SK-N-SH (cell line): Measurements from ENCODE around the gene OBSCN. TPM values are rescaled to one million over a fixed set of nuclear protein-coding genes. Genes with fewer than 3 reads are reported as not detected.

Experiments used
- CTCF ChIA-PET: fragments of 300-600, 350-600 bp; formaldehyde crosslinking; extraction: SDS; loops from one replicate; lab custom pipeline; 2021; lab: Yijun Ruan, JAX
- POLR2A ChIA-PET: fragments of 350-600 bp; sonication (Branson Sonifier 250); formaldehyde crosslinking; extraction: SDS; loops from one replicate; lab custom pipeline; 2020; ENCODE audit warnings: antibody characterized with exemption, inconsistent platforms; lab: Yijun Ruan, JAX
- DNase-seq: peaks from one replicate; pipeline ENCODE4 v3.0.0; 2012
- H2AFZ ChIP-seq: fragments of 200-600 bp; sonication (generic); 2 replicates; pipeline ENCODE4 v1.8.1; 2016; ENCODE audit warnings: antibody characterized with exemption, mild to moderate bottlenecking, low read depth
- H3F3A ChIP-seq: fragments of 200-600 bp; sonication (generic); replicated peaks from 2 replicates; pipeline ENCODE3; 2016; ENCODE audit warnings: antibody characterized with exemption, mild to moderate bottlenecking; ENCODE audit not compliant: insufficient read depth
- H3K27ac ChIP-seq, 2 experiments: fragments of 200-500 bp in 1 of 2; fragments of 200-600 bp in 1 of 2; sonication (Bioruptor generic) in 1 of 2; sonication (generic), shearing (Covaris generic) in 1 of 2; 2 replicates each; pipeline versions ENCODE4 v1.5.1 to v1.6.1; 2014 to 2016; ENCODE audit warnings: low read depth in 2 of 2, inconsistent platforms in 1 of 2, low read length in 1 of 2, mild to moderate bottlenecking in 1 of 2, mixed read lengths in 1 of 2
- H3K27me3 ChIP-seq: fragments of 200-600 bp; sonication (generic), shearing (Covaris generic); 2 replicates; pipeline ENCODE4 v1.6.1; 2016; ENCODE audit warnings: mixed run types; ENCODE audit not compliant: insufficient read depth
- H3K36me3 ChIP-seq, 2 experiments: fragments of 200-500 bp in 1 of 2; fragments of 200-600 bp in 1 of 2; sonication (Bioruptor generic) in 1 of 2; sonication (generic) in 1 of 2; replicated peaks in 1 of 2; 2 replicates each; pipeline versions ENCODE3 to v1.5.1; 2014 to 2016; ENCODE audit warnings: low read length in 1 of 2, mild to moderate bottlenecking in 1 of 2; ENCODE audit not compliant: insufficient read depth in 2 of 2, control insufficient read depth in 1 of 2
- H3K4me1 ChIP-seq, 2 experiments: fragments of 200-500 bp in 1 of 2; fragments of 200-600 bp in 1 of 2; sonication (Bioruptor generic) in 1 of 2; sonication (generic), shearing (Covaris generic) in 1 of 2; 2 replicates each; pipeline versions ENCODE4 v1.5.1 to v1.6.1; 2014 to 2016; ENCODE audit warnings: low read depth in 1 of 2, low read length in 1 of 2, mixed run types in 1 of 2; ENCODE audit not compliant: insufficient read depth in 2 of 2, control insufficient read depth in 1 of 2
- H3K4me2 ChIP-seq: fragments of 200-600 bp; sonication (generic), shearing (Covaris generic); 2 replicates; pipeline ENCODE4 v1.6.1; 2017; ENCODE audit warnings: mixed run types
- H3K4me3 ChIP-seq, 2 experiments: fragments of 200-500 bp in 1 of 2; fragments of 200-600 bp in 1 of 2; sonication (Bioruptor generic) in 1 of 2; sonication (generic), shearing (Covaris generic) in 1 of 2; 2 replicates each; pipeline versions ENCODE4 v1.5.1 to v1.8.1; 2014 to 2016; ENCODE audit warnings: low read depth in 2 of 2, inconsistent platforms in 1 of 2, low read length in 1 of 2, mild to moderate bottlenecking in 1 of 2, mixed read lengths in 1 of 2, moderate library complexity in 1 of 2
- H3K79me2 ChIP-seq: fragments of 200-600 bp; sonication (generic); 2 replicates; pipeline ENCODE4 v1.8.1; 2017; ENCODE audit warnings: mild to moderate bottlenecking; ENCODE audit not compliant: insufficient read depth
- H3K9ac ChIP-seq: fragments of 200-600 bp; sonication (generic); 2 replicates; pipeline ENCODE4 v1.6.1; 2017; ENCODE audit warnings: mixed run types
- H3K9me2 ChIP-seq: fragments of 200-600 bp; sonication (generic); 2 replicates; pipeline ENCODE4 v1.6.1; 2017; ENCODE audit warnings: mixed run types
- H3K9me3 ChIP-seq: fragments of 200-600 bp; sonication (generic); 2 replicates; pipeline ENCODE4 v1.6.1; 2017; ENCODE audit warnings: mixed run types, mild to moderate bottlenecking, moderate library complexity
- H4K20me1 ChIP-seq: fragments of 200-600 bp; sonication (generic); 2 replicates; pipeline ENCODE4 v1.6.1; 2017; ENCODE audit warnings: mild to moderate bottlenecking, mixed run types; ENCODE audit not compliant: insufficient read depth
- CHD2 ChIP-seq: fragments of 150-350 bp; IDR thresholded peaks from 2 replicates; pipeline ENCODE4 v1.6.1; 2018; ENCODE audit warnings: low read length; ENCODE audit not compliant: partially characterized antibody
- FOSL2 ChIP-seq: IDR thresholded peaks from 2 replicates; pipeline ENCODE4 v1.4.0; 2012; ENCODE audit warnings: low read depth, mild to moderate bottlenecking, moderate library complexity, borderline replicate concordance
- FOXJ3 ChIP-seq: sonication (generic); formaldehyde crosslinking; IDR thresholded peaks from 2 replicates; pipeline ENCODE4 v1.5.1; 2020; ENCODE audit warnings: mild to moderate bottlenecking, missing genetic modification reagents
- GATA2 ChIP-seq: sonication (generic); formaldehyde crosslinking; IDR thresholded peaks from 2 replicates; pipeline ENCODE4 v1.5.0; 2020; ENCODE audit warnings: mild to moderate bottlenecking, missing genetic modification reagents
- PBX3 ChIP-seq: IDR thresholded peaks from 2 replicates; pipeline ENCODE4; 2012
- RFX5 ChIP-seq: IDR thresholded peaks from 2 replicates; pipeline ENCODE4 v1.6.1; 2012; ENCODE audit warnings: mild to moderate bottlenecking, improper control_type of control experiment, low read length
- RXRA ChIP-seq: IDR thresholded peaks from 2 replicates; pipeline ENCODE4 v1.4.0; 2012; ENCODE audit warnings: low read depth, mild to moderate bottlenecking, borderline replicate concordance
- SIN3A ChIP-seq: IDR thresholded peaks from 2 replicates; pipeline ENCODE4 v1.6.1; 2012; ENCODE audit warnings: low read depth, mild to moderate bottlenecking, low read length, moderate library complexity, borderline replicate concordance
- TEAD4 ChIP-seq: IDR thresholded peaks from 2 replicates; pipeline ENCODE4 v1.4.0; 2012; ENCODE audit warnings: mild to moderate bottlenecking, borderline replicate concordance; ENCODE audit not compliant: insufficient read depth
- YY1 ChIP-seq: IDR thresholded peaks from 2 replicates; pipeline ENCODE4 v1.4.0; 2012; ENCODE audit warnings: low read depth, mild to moderate bottlenecking
- WGBS: methylation state at CpG from one replicate; pipeline ENCODE4 v1.1.6; 2017; ENCODE audit warnings: low lambda C conversion rate; 5-methylcytosine and 5-hydroxymethylcytosine counted together
- polyA plus RNA-seq, 3 experiments: library from polyadenylated mRNA; depleted of rRNA; stranded (reverse); fragments of >200 nt; gene quantifications; 2 replicates each; pipeline ENCODE4 v1.2.3, GENCODE V29; 2012
- TF ChIP-seq, protein P1 (sequence below): fragments of 150-350 bp; IDR thresholded peaks from 2 replicates; pipeline ENCODE4 v1.6.1; 2016; ENCODE audit warnings: mild to moderate bottlenecking, low read depth, low read length

The OBSCN gene
- polyA plus RNA-seq, 1 of the 3 experiments (the other 2 are of a cell fraction), result 4.0 TPM

- Histone ChIP-seq H4K20me1 (no peaks in the 10 kb centered on the region), H2AFZ (no peak overlapping the region), H3K79me2 (no peaks in the 10 kb centered on the region), H3K4me3 (no peak overlapping the region), H3K9me2 (no peaks in the 10 kb centered on the region), H3K4me2 (no peak overlapping the region), H3K27me3 (no peaks in the 10 kb centered on the region), H3K9me3 (no peaks in the 10 kb centered on the region), H3K36me3 (no peaks in the 10 kb centered on the region), H3K27ac (no peak overlapping the region), H3K9ac (no peak overlapping the region), H3F3A (no peaks in the 10 kb centered on the region), H3K4me1 (peaks cover 0 to 3% of the 10 kb centered on the region in 2 experiments; a peak in 1 of 4 replicates)
- POLR2A ChIA-PET, result interaction anchor here (0.8 kb wide), 1 partner anchor 92 kb away, joined by 3 read pairs; a partner anchor contains a TSS
- CTCF ChIA-PET, result no interaction called here
- TF ChIP-seq SIN3A, result no peak
- DNase-seq, result no peak
- WGBS, result 62% methylated on average over 11 of the region's 20 CpGs
These were observed 157.6 kb downstream of the OBSCN start for GRCh38 chr1:228365271-228366061.

GRCh38 chr1:228366062-228366865, 158.4 kb downstream of the OBSCN start:
- 78% methylated on average over 5 of the region's 23 CpGs for WGBS
- ChIA-PET CTCF (interaction anchor here (1.4 kb wide), 1 partner anchor 12 kb away, joined by 5 read pairs; no protein-coding TSS in a partner anchor), POLR2A (interaction anchor here (0.8 kb wide), 1 partner anchor 91 kb away, joined by 3 read pairs; a partner anchor contains a TSS)
- H3K9me3 ChIP-seq, result no peaks in the 10 kb centered on the region
- no peaks in the 10 kb centered on the region for H3F3A ChIP-seq
- H3K79me2 ChIP-seq, result no peaks in the 10 kb centered on the region
- H3K9ac ChIP-seq, result no peak overlapping the region
- H2AFZ ChIP-seq, result no peak overlapping the region
- no peaks in the 10 kb centered on the region for H3K36me3 ChIP-seq
- TF ChIP-seq GATA2 (CRISPR knock-in tag) (no peak), FOSL2 (no peak)
- H4K20me1 ChIP-seq, result no peaks in the 10 kb centered on the region
- H3K9me2 ChIP-seq, result no peaks in the 10 kb centered on the region
- no peak for DNase-seq
- no peaks in the 10 kb centered on the region; a peak in 1 of 4 replicates for H3K4me1 ChIP-seq
- H3K4me2 ChIP-seq, result no peak overlapping the region
- H3K27me3 ChIP-seq, result no peaks in the 10 kb centered on the region
- H3K27ac ChIP-seq, result no peak overlapping the region
- no peak overlapping the region for H3K4me3 ChIP-seq

DNA sequence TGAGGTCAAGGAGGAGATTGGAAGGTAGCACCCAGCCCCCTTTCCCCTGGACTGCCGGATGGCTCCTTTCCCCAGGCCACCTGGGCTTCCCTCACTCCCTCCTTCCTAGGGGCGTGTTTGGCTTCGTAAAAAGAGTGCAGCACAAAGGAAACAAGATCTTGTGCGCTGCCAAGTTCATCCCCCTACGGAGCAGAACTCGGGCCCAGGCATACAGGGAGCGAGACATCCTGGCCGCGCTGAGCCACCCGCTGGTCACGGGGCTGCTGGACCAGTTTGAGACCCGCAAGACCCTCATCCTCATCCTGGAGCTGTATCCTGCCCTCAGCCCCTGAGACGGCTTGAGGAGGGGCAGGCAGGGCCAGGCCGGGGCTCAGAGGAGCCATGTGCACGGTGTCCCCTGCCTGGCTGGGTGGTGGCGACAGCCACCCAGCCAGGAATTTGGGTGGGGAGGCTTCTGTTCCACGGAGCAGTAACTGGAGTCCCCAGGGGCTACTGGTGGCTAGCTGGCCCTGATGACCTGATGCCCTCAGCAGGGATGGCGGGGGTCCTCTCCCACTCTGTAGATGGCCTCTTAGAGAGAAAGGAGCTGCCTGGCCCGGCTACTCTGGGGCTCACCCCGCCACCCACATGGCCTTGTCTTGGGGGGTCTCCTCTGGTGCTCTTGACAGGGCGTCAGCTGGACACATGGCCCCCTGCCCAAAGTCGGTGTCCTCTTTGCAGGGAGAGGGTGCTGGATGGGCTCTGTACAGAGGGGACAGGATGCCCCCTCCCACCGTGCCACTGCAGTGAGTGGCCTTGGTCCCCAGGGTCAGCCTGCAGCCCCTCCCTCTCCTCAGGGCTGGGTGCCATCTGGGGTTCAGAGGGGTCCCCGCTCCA, 159.3 kb downstream of the OBSCN start:
- Histone ChIP-seq H3K9me2 (no peaks in the 10 kb centered on the region), H3K4me2 (no peak overlapping the region), H3K4me1 (no peaks in the 10 kb centered on the region; a peak in 1 of 4 replicates), H3F3A (no peaks in the 10 kb centered on the region), H3K4me3 (no peak overlapping the region), H3K9me3 (no peaks in the 10 kb centered on the region), H3K9ac (no peak overlapping the region), H3K36me3 (no peaks in the 10 kb centered on the region), H4K20me1 (no peaks in the 10 kb centered on the region), H3K27ac (no peak overlapping the region), H2AFZ (no peak overlapping the region), H3K79me2 (no peaks in the 10 kb centered on the region), H3K27me3 (no peaks in the 10 kb centered on the region)
- POLR2A ChIA-PET, result no interaction called here
- TF ChIP-seq RFX5, result no peak
- no peak for TF ChIP-seq PBX3
- no peak for TF ChIP-seq FOXJ3 (CRISPR knock-in tag)
- TF ChIP-seq TEAD4, result no peak
- no peak for TF ChIP-seq FOSL2
- no peak for TF ChIP-seq YY1
- TF ChIP-seq, protein P1, sequence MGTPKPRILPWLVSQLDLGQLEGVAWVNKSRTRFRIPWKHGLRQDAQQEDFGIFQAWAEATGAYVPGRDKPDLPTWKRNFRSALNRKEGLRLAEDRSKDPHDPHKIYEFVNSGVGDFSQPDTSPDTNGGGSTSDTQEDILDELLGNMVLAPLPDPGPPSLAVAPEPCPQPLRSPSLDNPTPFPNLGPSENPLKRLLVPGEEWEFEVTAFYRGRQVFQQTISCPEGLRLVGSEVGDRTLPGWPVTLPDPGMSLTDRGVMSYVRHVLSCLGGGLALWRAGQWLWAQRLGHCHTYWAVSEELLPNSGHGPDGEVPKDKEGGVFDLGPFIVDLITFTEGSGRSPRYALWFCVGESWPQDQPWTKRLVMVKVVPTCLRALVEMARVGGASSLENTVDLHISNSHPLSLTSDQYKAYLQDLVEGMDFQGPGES, result no peak
- no peak for TF ChIP-seq CHD2
- TF ChIP-seq RXRA, result no peak
- WGBS, result 67% methylated on average over 7 of the region's 24 CpGs
- DNase-seq, result no peak
- CTCF ChIA-PET, result interaction anchor here (0.6 to 1.4 kb wide), 2 partner anchors 11 to 36 kb away, joined by 3 to 5 read pairs; no protein-coding TSS in a partner anchor
